WTC11 (cell line): ENCODE results near the gene ENTR1. TPM values are rescaled to one million over a fixed set of nuclear protein-coding genes. Genes with fewer than 3 reads are reported as not detected.

Source experiments
- ATAC-seq: fragments of 200-7000 bp; cut with Tn5 transposase; 2 replicates; pipeline ENCODE4 v1.10.0; 2021; ENCODE audit warnings: mild to moderate bottlenecking, moderate library complexity
- CTCF ChIA-PET: fragments of 300-600 bp; sonication (Branson Sonifier 250); formaldehyde crosslinking; loops from one replicate; lab custom pipeline; 2021; ENCODE audit warnings: antibody characterized with exemption; lab: Charles Lee
- POLR2A ChIA-PET: fragments of 350-600 bp; sonication (Branson Sonifier 250); formaldehyde crosslinking; loops from one replicate; lab custom pipeline; 2021; ENCODE audit warnings: antibody characterized with exemption; lab: Charles Lee
- DNase-seq: peaks from one replicate; pipeline ENCODE4 v3.0.0; 2021; ENCODE audit warnings: low spot score
- H3K27ac Mint-ChIP-seq: 2 replicates; pipeline ENCODE4 v1.8.0; 2021; ENCODE audit warnings: mixed read lengths
- H3K27me3 Mint-ChIP-seq: 2 replicates; pipeline ENCODE4 v1.8.0; 2021; ENCODE audit warnings: low read depth, mild to moderate bottlenecking, moderate library complexity, mixed read lengths
- H3K36me3 Mint-ChIP-seq: 2 replicates; pipeline ENCODE4 v1.8.0; 2021; ENCODE audit warnings: mixed read lengths
- H3K4me1 Mint-ChIP-seq: 2 replicates; pipeline ENCODE4 v1.8.0; 2022; ENCODE audit warnings: mixed read lengths
- H3K4me3 Mint-ChIP-seq: 2 replicates; pipeline ENCODE4 v1.8.0; 2021; ENCODE audit warnings: mild to moderate bottlenecking, moderate library complexity, mixed read lengths
- H3K9me3 Mint-ChIP-seq: 2 replicates; pipeline ENCODE4 v1.8.0; 2021; ENCODE audit warnings: mixed read lengths
- ATF2 ChIP-seq: sonication (generic); formaldehyde crosslinking; IDR thresholded peaks from 2 replicates; pipeline ENCODE4 v1.8.1; 2022; ENCODE audit warnings: low read depth, missing genetic modification reagents, borderline replicate concordance
- ATF3 ChIP-seq: sonication (generic); formaldehyde crosslinking; conservative IDR thresholded peaks from 2 replicates; pipeline ENCODE4 v1.8.1; 2022; ENCODE audit warnings: mild to moderate bottlenecking, missing genetic modification reagents
- CREM ChIP-seq: sonication (generic); formaldehyde crosslinking; IDR thresholded peaks from 2 replicates; pipeline ENCODE4 v1.8.1; 2022; ENCODE audit warnings: mild to moderate bottlenecking, missing genetic modification reagents, moderate library complexity
- ELF4 ChIP-seq: sonication (generic); formaldehyde crosslinking; IDR thresholded peaks from 2 replicates; pipeline ENCODE4 v1.8.1; 2022; ENCODE audit warnings: low read depth, mild to moderate bottlenecking, moderate library complexity, missing genetic modification reagents
- ETV6 ChIP-seq: sonication (generic); formaldehyde crosslinking; IDR thresholded peaks from 2 replicates; pipeline ENCODE4 v1.8.1; 2022; ENCODE audit warnings: mild to moderate bottlenecking, missing genetic modification reagents
- FOXP1 ChIP-seq: sonication (generic); formaldehyde crosslinking; IDR thresholded peaks from 2 replicates; pipeline ENCODE4 v1.8.0; 2022; ENCODE audit warnings: missing genetic modification reagents, mild to moderate bottlenecking, moderate library complexity, borderline replicate concordance
- FOXP4 ChIP-seq: sonication (generic); formaldehyde crosslinking; IDR thresholded peaks from 2 replicates; pipeline ENCODE4 v1.8.0; 2022; ENCODE audit warnings: mild to moderate bottlenecking, missing genetic modification reagents
- IRF2 ChIP-seq: sonication (generic); formaldehyde crosslinking; IDR thresholded peaks from 2 replicates; pipeline ENCODE4 v1.8.0; 2022; ENCODE audit warnings: low read depth, missing genetic modification reagents, borderline replicate concordance
- JUN ChIP-seq: sonication (generic); formaldehyde crosslinking; IDR thresholded peaks from 2 replicates; pipeline ENCODE4 v1.8.0; 2023; ENCODE audit warnings: mild to moderate bottlenecking, missing genetic modification reagents
- MXD4 ChIP-seq: fragments of 250-450 bp; sonication (Bioruptor Pico); IDR thresholded peaks from 2 replicates; pipeline ENCODE4 v1.8.0; 2021; ENCODE audit warnings: mild to moderate bottlenecking, moderate library complexity, borderline replicate concordance
- NFYB ChIP-seq: sonication (generic); formaldehyde crosslinking; conservative IDR thresholded peaks from 2 replicates; pipeline ENCODE4 v1.8.0; 2022; ENCODE audit warnings: low read depth, missing genetic modification reagents
- NR2C2 ChIP-seq: sonication (generic); formaldehyde crosslinking; IDR thresholded peaks from 2 replicates; pipeline ENCODE4 v1.8.0; 2022; ENCODE audit warnings: mild to moderate bottlenecking, missing genetic modification reagents
- SP1 ChIP-seq: sonication (generic); formaldehyde crosslinking; conservative IDR thresholded peaks from 2 replicates; pipeline ENCODE4 v1.8.1; 2022; ENCODE audit warnings: missing genetic modification reagents
- ZBTB21 ChIP-seq: sonication (generic); formaldehyde crosslinking; IDR thresholded peaks from 2 replicates; pipeline ENCODE4 v1.8.1; 2023; ENCODE audit warnings: mild to moderate bottlenecking, missing genetic modification reagents, borderline replicate concordance
- ZBTB43 ChIP-seq: sonication (generic); formaldehyde crosslinking; IDR thresholded peaks from 2 replicates; pipeline ENCODE4 v1.8.1; 2023; ENCODE audit warnings: mild to moderate bottlenecking, missing genetic modification reagents
- ZNF121 ChIP-seq: sonication (generic); formaldehyde crosslinking; IDR thresholded peaks from 2 replicates; pipeline ENCODE4 v1.8.0; 2023; ENCODE audit warnings: missing genetic modification reagents
- ZNF232 ChIP-seq: sonication (generic); formaldehyde crosslinking; IDR thresholded peaks from 2 replicates; pipeline ENCODE4 v1.8.0; 2022; ENCODE audit warnings: mild to moderate bottlenecking, missing genetic modification reagents
- ZNF671 ChIP-seq: fragments of 250-450 bp; sonication (Bioruptor Pico); IDR thresholded peaks from 2 replicates; pipeline ENCODE4 v1.8.0; 2021; ENCODE audit warnings: mild to moderate bottlenecking
- total RNA-seq: library from RNA; stranded (reverse); gene quantifications from 3 replicates; pipeline ENCODE4 v1.2.3, GENCODE V29; 2021
- TF ChIP-seq, protein P1 (sequence below): fragments of 250-450 bp; sonication (Bioruptor Pico); IDR thresholded peaks from 2 replicates; pipeline ENCODE4 v1.8.0; 2021; ENCODE audit warnings: mild to moderate bottlenecking
- TF ChIP-seq, protein P2 (sequence below): sonication (generic); formaldehyde crosslinking; IDR thresholded peaks from 2 replicates; pipeline ENCODE4 v1.8.0; 2022; ENCODE audit warnings: mild to moderate bottlenecking, missing genetic modification reagents
- TF ChIP-seq, protein P3 (sequence below): sonication (generic); formaldehyde crosslinking; IDR thresholded peaks from 2 replicates; pipeline ENCODE4 v1.8.1; 2022; ENCODE audit warnings: low read depth, mild to moderate bottlenecking, moderate library complexity, missing genetic modification reagents, borderline replicate concordance
- TF ChIP-seq, protein P4 (sequence below): fragments of 250-450 bp; sonication (Bioruptor Pico); conservative IDR thresholded peaks from 2 replicates; pipeline ENCODE4 v1.9.0; 2021; ENCODE audit warnings: mild to moderate bottlenecking

ENTR1 gene
- total RNA-seq, 1 experiment from 2014 or later = 140 TPM

DNA sequence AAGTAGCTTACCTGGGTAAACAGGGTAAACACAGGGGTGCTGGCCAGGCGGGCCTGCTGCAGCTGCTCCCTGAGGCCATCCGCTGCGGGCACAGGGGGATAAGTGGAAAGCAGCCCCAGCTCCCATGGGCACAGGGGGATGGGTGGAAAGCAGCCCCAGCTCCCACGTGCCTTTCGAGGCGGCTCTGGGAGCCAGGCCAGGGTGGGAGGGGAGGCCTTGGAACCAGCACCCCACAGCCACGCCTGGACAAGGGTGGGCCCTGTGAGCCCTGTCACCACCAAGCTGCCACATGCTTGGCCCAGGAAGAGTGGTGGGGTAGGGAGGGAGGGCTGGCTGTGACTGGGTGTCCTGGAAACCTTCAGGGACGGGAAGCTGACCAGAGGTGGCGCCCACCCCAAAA is 29.1 kb downstream of the ENTR1 start (continued):
- no peak for TF ChIP-seq FOXP4 (CRISPR knock-in tag)
- no peak for TF ChIP-seq CREM (CRISPR knock-in tag)
- TF ChIP-seq ZBTB21 (CRISPR knock-in tag) = no peak
- TF ChIP-seq ETV6 (CRISPR knock-in tag) = no peak

GRCh38 chr9:136380381-136380780 is 30.0 kb downstream of the ENTR1 start:
- no peaks in the 10 kb centered on the region for H3K9me3 Mint-ChIP-seq
- no peaks in the 10 kb centered on the region for H3K27me3 Mint-ChIP-seq
- no peak overlapping the region for H3K27ac Mint-ChIP-seq
- ChIA-PET CTCF (no interaction called here), POLR2A (no interaction called here)
- DNase-seq = no peak
- peaks cover 13% of the 10 kb centered on the region for H3K36me3 Mint-ChIP-seq
- TF ChIP-seq ATF2 (CRISPR knock-in tag) (no peak), ZNF121 (CRISPR knock-in tag) (no peak), ZNF232 (CRISPR knock-in tag) (no peak), NFYB (CRISPR knock-in tag) (no peak), ZBTB43 (CRISPR knock-in tag) (no peak), ELF4 (CRISPR knock-in tag) (no peak), JUN (CRISPR knock-in tag) (no peak), FOXP1 (no peak), ZNF671 (no peak), IRF2 (CRISPR knock-in tag) (no peak)
- TF ChIP-seq, protein P1, sequence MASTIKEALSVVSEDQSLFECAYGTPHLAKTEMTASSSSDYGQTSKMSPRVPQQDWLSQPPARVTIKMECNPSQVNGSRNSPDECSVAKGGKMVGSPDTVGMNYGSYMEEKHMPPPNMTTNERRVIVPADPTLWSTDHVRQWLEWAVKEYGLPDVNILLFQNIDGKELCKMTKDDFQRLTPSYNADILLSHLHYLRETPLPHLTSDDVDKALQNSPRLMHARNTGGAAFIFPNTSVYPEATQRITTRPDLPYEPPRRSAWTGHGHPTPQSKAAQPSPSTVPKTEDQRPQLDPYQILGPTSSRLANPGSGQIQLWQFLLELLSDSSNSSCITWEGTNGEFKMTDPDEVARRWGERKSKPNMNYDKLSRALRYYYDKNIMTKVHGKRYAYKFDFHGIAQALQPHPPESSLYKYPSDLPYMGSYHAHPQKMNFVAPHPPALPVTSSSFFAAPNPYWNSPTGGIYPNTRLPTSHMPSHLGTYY (CRISPR knock-in tag) = no peak
- no peaks in the 10 kb centered on the region for H3K4me1 Mint-ChIP-seq
- ATAC-seq = no peak
- no peak overlapping the region for H3K4me3 Mint-ChIP-seq

GRCh38 chr9:136379891-136380290 is 30.5 kb downstream of the ENTR1 start:
- Mint-ChIP-seq H3K27ac (no peak overlapping the region), H3K4me3 (no peak overlapping the region), H3K4me1 (no peaks in the 10 kb centered on the region), H3K27me3 (no peaks in the 10 kb centered on the region), H3K9me3 (no peaks in the 10 kb centered on the region), H3K36me3 (peaks cover 11% of the 10 kb centered on the region)
- ChIA-PET CTCF (no interaction called here), POLR2A (no interaction called here)
- no peak for ATAC-seq
- DNase-seq = no peak
- TF ChIP-seq, protein P2, sequence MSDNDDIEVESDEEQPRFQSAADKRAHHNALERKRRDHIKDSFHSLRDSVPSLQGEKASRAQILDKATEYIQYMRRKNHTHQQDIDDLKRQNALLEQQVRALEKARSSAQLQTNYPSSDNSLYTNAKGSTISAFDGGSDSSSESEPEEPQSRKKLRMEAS (CRISPR knock-in tag) = no peak
- TF ChIP-seq, protein P3, sequence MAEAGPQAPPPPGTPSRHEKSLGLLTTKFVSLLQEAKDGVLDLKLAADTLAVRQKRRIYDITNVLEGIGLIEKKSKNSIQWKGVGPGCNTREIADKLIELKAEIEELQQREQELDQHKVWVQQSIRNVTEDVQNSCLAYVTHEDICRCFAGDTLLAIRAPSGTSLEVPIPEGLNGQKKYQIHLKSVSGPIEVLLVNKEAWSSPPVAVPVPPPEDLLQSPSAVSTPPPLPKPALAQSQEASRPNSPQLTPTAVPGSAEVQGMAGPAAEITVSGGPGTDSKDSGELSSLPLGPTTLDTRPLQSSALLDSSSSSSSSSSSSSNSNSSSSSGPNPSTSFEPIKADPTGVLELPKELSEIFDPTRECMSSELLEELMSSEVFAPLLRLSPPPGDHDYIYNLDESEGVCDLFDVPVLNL (CRISPR knock-in tag) = no peak
- TF ChIP-seq NR2C2 (CRISPR knock-in tag) (no peak), ZBTB21 (CRISPR knock-in tag) (no peak), IRF2 (CRISPR knock-in tag) (no peak), MXD4 (CRISPR knock-in tag) (no peak), ETV6 (CRISPR knock-in tag) (no peak), ATF3 (CRISPR knock-in tag) (no peak), ZBTB43 (CRISPR knock-in tag) (no peak), SP1 (CRISPR knock-in tag) (no peak)
- TF ChIP-seq, protein P4, sequence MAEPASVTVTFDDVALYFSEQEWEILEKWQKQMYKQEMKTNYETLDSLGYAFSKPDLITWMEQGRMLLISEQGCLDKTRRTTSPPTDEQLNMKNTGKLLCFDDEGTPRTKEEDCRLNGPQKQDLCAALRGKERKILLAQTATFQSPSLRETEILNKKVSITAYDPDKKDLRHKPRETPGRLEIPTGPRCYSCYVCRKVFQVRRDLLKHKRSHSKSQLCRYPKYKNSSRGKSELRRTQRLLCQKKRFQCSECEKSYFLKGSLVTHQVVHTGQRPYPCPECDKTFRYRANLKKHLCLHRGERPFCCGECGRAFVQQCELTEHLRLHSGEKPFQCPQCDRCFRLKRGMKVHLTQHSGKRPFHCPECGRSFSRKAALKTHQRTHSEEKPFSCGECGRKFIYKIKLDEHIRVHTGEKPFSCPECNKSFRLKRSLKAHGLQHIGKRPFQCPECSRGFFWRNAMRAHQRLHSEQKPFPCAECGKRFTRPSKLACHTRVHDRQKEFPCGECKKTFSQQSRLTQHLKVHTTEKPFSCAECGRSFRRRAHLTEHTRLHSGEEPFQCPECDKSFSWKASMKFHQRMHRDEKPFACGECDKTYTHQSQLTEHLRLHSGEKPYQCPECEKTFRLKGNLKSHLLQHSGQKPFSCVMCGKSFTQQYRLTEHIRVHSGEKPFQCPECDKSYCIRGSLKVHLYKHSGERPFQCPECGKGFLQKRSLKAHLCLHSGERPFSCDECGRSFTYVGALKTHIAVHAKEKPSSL (CRISPR knock-in tag) = no peak
